ENCODE results near the gene GSK3B. TPM values are rescaled to one million over a fixed set of nuclear protein-coding genes. Genes with fewer than 3 reads are reported as not detected.

GSK3B gene
- total and polyA plus RNA-seq, 2 experiments from 2014 or later = 29.0 to 45.3 TPM

DNA sequence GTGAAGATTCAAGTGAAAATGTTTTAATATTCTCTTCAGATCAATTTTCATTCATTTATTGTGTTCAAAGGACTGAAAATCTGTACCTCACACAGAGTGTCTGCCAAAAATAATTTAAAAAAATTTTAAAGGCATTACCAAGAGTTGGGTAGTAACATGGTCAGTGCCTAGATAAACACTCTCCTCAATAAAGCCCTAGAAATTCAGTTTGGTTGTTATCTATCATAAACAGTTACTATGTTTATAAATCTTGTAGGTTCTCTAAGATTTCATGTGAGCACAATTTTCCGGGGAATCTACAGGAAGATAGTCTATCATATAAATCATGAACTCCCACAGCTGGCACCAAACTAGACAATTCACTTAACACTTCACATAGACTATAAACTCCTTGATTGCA is 128.6 kb downstream of the GSK3B start:
- Histone ChIP-seq H2AFZ (no peak overlapping the region), H3K9me2 (ENCODE audit: insufficient read depth) (no peaks in the 10 kb centered on the region), H4K20me1 (replicated peaks; ENCODE audit: insufficient read depth) (no peaks in the 10 kb centered on the region), H3K4me3 (no peak overlapping the region), H3K79me2 (replicated peaks; ENCODE audit: insufficient read depth) (peaks cover 82% of the 10 kb centered on the region), H3K36me3 (ENCODE audit: insufficient read depth) (no peaks in the 10 kb centered on the region), H3F3A (replicated peaks; ENCODE audit: low read depth) (no peaks in the 10 kb centered on the region), H3K4me2 (no peak overlapping the region), H3K27me3 (ENCODE audit: insufficient read depth) (no peaks in the 10 kb centered on the region), H3K27ac (ENCODE audit: low read depth) (no peak overlapping the region), H3K4me1 (ENCODE audit: insufficient read depth) (no peaks in the 10 kb centered on the region)
- ATAC-seq (no peak), DNase-seq (ENCODE audit: low spot score) (no peak)
- Mint-ChIP-seq H3K27me3 (ENCODE audit: insufficient read depth, low read depth, poor library complexity) (peaks cover 5% of the 10 kb centered on the region), H3K9me3 (no peaks in the 10 kb centered on the region), H3K27ac (no peak overlapping the region), H3K36me3 (ENCODE audit: low read depth) (peaks cover 4% of the 10 kb centered on the region; the same call in 2 of the 3 replicates), H3K4me1 (no peaks in the 10 kb centered on the region), H3K4me3 (no peak overlapping the region)
- TF ChIP-seq ZNF114 (CRISPR knock-in tag; IDR thresholded peaks at IDR 0.05) = no peak
- no peak for TF ChIP-seq POLR2AphosphoS5 (IDR thresholded peaks at IDR 0.05; ENCODE audit: low read depth)
- TF ChIP-seq, protein P1, sequence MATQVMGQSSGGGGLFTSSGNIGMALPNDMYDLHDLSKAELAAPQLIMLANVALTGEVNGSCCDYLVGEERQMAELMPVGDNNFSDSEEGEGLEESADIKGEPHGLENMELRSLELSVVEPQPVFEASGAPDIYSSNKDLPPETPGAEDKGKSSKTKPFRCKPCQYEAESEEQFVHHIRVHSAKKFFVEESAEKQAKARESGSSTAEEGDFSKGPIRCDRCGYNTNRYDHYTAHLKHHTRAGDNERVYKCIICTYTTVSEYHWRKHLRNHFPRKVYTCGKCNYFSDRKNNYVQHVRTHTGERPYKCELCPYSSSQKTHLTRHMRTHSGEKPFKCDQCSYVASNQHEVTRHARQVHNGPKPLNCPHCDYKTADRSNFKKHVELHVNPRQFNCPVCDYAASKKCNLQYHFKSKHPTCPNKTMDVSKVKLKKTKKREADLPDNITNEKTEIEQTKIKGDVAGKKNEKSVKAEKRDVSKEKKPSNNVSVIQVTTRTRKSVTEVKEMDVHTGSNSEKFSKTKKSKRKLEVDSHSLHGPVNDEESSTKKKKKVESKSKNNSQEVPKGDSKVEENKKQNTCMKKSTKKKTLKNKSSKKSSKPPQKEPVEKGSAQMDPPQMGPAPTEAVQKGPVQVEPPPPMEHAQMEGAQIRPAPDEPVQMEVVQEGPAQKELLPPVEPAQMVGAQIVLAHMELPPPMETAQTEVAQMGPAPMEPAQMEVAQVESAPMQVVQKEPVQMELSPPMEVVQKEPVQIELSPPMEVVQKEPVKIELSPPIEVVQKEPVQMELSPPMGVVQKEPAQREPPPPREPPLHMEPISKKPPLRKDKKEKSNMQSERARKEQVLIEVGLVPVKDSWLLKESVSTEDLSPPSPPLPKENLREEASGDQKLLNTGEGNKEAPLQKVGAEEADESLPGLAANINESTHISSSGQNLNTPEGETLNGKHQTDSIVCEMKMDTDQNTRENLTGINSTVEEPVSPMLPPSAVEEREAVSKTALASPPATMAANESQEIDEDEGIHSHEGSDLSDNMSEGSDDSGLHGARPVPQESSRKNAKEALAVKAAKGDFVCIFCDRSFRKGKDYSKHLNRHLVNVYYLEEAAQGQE (IDR thresholded peaks at IDR 0.05; ENCODE audit: unreplicated experiment) = no peak
- TF ChIP-seq, protein P2, sequence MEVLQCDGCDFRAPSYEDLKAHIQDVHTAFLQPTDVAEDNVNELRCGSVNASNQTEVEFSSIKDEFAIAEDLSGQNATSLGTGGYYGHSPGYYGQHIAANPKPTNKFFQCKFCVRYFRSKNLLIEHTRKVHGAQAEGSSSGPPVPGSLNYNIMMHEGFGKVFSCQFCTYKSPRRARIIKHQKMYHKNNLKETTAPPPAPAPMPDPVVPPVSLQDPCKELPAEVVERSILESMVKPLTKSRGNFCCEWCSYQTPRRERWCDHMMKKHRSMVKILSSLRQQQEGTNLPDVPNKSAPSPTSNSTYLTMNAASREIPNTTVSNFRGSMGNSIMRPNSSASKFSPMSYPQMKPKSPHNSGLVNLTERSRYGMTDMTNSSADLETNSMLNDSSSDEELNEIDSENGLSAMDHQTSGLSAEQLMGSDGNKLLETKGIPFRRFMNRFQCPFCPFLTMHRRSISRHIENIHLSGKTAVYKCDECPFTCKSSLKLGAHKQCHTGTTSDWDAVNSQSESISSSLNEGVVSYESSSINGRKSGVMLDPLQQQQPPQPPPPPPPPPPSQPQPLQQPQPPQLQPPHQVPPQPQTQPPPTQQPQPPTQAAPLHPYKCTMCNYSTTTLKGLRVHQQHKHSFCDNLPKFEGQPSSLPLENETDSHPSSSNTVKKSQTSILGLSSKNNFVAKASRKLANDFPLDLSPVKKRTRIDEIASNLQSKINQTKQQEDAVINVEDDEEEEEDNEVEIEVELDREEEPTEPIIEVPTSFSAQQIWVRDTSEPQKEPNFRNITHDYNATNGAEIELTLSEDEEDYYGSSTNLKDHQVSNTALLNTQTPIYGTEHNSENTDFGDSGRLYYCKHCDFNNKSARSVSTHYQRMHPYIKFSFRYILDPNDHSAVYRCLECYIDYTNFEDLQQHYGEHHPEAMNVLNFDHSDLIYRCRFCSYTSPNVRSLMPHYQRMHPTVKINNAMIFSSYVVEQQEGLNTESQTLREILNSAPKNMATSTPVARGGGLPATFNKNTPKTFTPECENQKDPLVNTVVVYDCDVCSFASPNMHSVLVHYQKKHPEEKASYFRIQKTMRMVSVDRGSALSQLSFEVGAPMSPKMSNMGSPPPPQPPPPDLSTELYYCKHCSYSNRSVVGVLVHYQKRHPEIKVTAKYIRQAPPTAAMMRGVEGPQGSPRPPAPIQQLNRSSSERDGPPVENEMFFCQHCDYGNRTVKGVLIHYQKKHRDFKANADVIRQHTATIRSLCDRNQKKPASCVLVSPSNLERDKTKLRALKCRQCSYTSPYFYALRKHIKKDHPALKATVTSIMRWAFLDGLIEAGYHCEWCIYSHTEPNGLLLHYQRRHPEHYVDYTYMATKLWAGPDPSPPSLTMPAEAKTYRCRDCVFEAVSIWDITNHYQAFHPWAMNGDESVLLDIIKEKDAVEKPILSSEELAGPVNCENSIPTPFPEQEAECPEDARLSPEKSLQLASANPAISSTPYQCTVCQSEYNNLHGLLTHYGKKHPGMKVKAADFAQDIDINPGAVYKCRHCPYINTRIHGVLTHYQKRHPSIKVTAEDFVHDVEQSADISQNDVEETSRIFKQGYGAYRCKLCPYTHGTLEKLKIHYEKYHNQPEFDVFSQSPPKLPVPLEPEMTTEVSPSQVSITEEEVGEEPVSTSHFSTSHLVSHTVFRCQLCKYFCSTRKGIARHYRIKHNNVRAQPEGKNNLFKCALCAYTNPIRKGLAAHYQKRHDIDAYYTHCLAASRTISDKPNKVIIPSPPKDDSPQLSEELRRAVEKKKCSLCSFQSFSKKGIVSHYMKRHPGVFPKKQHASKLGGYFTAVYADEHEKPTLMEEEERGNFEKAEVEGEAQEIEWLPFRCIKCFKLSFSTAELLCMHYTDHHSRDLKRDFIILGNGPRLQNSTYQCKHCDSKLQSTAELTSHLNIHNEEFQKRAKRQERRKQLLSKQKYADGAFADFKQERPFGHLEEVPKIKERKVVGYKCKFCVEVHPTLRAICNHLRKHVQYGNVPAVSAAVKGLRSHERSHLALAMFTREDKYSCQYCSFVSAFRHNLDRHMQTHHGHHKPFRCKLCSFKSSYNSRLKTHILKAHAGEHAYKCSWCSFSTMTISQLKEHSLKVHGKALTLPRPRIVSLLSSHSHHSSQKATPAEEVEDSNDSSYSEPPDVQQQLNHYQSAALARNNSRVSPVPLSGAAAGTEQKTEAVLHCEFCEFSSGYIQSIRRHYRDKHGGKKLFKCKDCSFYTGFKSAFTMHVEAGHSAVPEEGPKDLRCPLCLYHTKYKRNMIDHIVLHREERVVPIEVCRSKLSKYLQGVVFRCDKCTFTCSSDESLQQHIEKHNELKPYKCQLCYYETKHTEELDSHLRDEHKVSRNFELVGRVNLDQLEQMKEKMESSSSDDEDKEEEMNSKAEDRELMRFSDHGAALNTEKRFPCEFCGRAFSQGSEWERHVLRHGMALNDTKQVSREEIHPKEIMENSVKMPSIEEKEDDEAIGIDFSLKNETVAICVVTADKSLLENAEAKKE (CRISPR knock-in tag; IDR thresholded peaks at IDR 0.05) = no peak
- TF ChIP-seq JUNB (IDR thresholded peaks at IDR 0.05; ENCODE audit: unreplicated experiment) = no peak
- TF ChIP-seq ZNF331 (CRISPR knock-in tag; IDR thresholded peaks at IDR 0.05; ENCODE audit: low read depth) = no peak
- no peak for TF ChIP-seq CREB1 (CRISPR knock-in tag; IDR thresholded peaks at IDR 0.05; ENCODE audit: low read depth)
- TF ChIP-seq EZH2phosphoT487 (IDR thresholded peaks at IDR 0.05; ENCODE audit: unreplicated experiment) = no peak
- TF ChIP-seq, protein P3, sequence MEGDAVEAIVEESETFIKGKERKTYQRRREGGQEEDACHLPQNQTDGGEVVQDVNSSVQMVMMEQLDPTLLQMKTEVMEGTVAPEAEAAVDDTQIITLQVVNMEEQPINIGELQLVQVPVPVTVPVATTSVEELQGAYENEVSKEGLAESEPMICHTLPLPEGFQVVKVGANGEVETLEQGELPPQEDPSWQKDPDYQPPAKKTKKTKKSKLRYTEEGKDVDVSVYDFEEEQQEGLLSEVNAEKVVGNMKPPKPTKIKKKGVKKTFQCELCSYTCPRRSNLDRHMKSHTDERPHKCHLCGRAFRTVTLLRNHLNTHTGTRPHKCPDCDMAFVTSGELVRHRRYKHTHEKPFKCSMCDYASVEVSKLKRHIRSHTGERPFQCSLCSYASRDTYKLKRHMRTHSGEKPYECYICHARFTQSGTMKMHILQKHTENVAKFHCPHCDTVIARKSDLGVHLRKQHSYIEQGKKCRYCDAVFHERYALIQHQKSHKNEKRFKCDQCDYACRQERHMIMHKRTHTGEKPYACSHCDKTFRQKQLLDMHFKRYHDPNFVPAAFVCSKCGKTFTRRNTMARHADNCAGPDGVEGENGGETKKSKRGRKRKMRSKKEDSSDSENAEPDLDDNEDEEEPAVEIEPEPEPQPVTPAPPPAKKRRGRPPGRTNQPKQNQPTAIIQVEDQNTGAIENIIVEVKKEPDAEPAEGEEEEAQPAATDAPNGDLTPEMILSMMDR (conservative IDR thresholded peaks at IDR 0.05; ENCODE audit: low read depth in 2 of 2) = no peak
- TF ChIP-seq, protein P4, sequence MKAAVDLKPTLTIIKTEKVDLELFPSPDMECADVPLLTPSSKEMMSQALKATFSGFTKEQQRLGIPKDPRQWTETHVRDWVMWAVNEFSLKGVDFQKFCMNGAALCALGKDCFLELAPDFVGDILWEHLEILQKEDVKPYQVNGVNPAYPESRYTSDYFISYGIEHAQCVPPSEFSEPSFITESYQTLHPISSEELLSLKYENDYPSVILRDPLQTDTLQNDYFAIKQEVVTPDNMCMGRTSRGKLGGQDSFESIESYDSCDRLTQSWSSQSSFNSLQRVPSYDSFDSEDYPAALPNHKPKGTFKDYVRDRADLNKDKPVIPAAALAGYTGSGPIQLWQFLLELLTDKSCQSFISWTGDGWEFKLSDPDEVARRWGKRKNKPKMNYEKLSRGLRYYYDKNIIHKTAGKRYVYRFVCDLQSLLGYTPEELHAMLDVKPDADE (IDR thresholded peaks at IDR 0.05) = no peak

Measured in GM23338 (cell line).